Stimulated activated effector memory CD8-positive, alpha-beta T cell treated with anti-CD3 and anti-CD28 coated beads, Interleukin-12 subunit alpha, Interleukin-12 subunit beta, amount 100 ng/mL, for 72 hours (primary cell): ENCODE results near the gene DMD.

Experiments
- ATAC-seq: fragments of 150-1000 bp; cut with Tn5 transposase; 2 replicates; pipeline ENCODE4 v1.10.0; 2021
- DNase-seq, 2 donors: peaks; one replicate each; pipeline ENCODE4 v3.0.0; 2021 to 2022; ENCODE audit warnings: low spot score in 2 of 2
- H3K27ac Mint-ChIP-seq: one replicate; pipeline ENCODE4 v1.8.0; 2022; ENCODE audit warnings: mild to moderate bottlenecking, mixed read lengths
- H3K36me3 Mint-ChIP-seq: one replicate; pipeline ENCODE4 v1.8.0; 2022; ENCODE audit warnings: mild to moderate bottlenecking, mixed read lengths
- H3K4me1 Mint-ChIP-seq: one replicate; pipeline ENCODE4 v1.8.0; 2022; ENCODE audit warnings: mixed read lengths
- H3K4me3 Mint-ChIP-seq: one replicate; pipeline ENCODE4 v1.8.0; 2022; ENCODE audit warnings: mild to moderate bottlenecking, mixed read lengths
- H3K9me3 Mint-ChIP-seq: one replicate; pipeline ENCODE4 v1.8.0; 2022; ENCODE audit warnings: mixed read lengths

DMD gene

DNA sequence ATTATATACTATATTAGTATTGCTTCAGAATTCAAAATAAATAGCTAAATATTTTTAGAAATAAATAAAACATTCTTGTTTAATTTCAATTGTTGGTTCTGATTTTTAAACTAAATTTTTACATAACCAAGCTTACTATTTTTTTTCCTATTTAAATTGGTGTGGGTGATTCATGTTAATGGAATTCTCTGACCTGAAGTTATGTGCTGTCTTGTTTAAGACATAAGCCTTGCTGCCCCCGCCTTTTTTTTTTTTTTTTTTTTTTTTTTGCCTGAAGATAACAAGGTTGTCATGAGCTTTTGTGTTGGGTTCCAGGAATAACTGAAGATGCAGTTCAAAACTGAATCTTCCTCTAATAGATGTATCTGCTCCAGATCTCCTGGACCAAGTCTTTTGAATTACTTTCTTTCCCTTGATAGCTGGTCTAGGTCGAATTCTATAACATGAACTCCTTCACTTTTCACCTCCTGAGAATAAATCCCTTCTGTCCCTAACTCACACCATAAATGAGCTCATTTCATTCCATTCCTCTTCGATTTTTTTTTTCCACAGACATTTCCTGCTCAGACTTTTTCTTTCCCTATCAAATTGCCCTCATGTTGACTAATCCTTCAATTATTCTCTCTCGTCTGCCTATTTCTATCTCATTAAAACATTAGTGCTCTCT lies 1878.1 kb downstream of the DMD start:
- Mint-ChIP-seq H3K36me3 (no peaks in the 10 kb centered on the region), H3K4me3 (no peak overlapping the region), H3K27ac (no peak overlapping the region), H3K9me3 (peaks cover 3% of the 10 kb centered on the region), H3K4me1 (no peaks in the 10 kb centered on the region)
- ATAC-seq (no peak), DNase-seq (no peak)

DNA sequence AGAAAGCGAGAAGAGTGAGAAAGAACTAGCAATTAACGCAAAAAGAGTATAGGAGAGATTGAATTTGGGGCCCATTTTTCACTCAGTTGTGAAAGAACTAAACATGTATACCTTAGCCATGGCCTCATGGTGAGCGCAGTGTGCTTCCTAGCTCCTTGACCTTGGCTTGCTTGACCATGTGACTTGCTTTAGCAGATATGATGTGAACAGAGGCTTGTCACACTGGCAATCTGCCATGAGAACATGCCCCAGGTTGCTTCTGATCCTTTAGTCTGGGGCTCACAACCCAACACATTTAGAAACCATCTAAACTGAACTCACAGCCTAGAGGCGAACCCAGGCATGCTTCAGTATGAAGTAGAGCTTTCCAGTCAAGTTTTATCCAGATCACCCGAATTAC lies 1879.4 kb downstream of the DMD start:
- Mint-ChIP-seq H3K4me1 (no peaks in the 10 kb centered on the region), H3K27ac (no peak overlapping the region), H3K4me3 (no peak overlapping the region), H3K9me3 (peaks cover 3% of the 10 kb centered on the region), H3K36me3 (no peaks in the 10 kb centered on the region)
- ATAC-seq (no peak), DNase-seq (no peak)

DNA sequence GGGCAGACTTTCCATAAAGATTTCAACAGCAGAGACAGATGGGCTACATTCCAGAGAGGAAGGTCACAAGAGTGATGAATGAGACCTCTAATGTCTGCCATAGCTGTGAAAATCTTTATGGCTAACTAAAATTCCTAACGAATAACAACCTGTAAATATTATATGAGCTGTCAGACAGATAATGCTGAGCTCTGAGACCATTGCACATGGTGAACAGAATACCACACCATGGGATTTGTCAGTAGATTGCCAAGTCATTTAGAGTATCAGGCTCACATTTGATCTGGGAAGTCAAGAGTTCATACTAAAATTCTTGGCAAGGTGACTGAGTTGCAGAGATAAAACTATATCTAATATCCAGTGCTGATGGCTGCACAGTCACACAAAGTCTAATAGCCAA lies 1880.3 kb downstream of the DMD start:
- H3K4me3 Mint-ChIP-seq, result no peak overlapping the region
- H3K27ac Mint-ChIP-seq, result no peak overlapping the region
- H3K9me3 Mint-ChIP-seq, result no peaks in the 10 kb centered on the region
- no peak for ATAC-seq
- no peak for DNase-seq
- H3K36me3 Mint-ChIP-seq, result no peaks in the 10 kb centered on the region
- no peaks in the 10 kb centered on the region for H3K4me1 Mint-ChIP-seq

DNA sequence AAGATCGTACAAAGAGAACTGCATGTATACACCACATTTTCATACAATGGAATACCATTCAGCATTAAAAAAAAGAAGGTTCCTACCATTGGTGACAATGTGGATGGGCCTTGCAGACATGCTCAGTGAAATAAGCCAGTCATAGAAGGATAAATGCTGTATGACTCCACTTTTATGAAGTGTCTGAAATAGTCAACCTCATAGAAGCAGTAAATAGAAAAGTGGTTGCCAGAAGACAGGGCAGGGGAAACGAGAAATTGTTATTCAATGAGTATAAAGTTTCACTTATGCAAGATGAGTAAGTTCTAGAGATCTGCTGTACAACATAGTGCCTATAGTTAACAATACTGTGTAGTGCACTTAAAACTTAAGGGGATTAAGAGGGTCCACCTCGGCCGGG lies 1882.1 kb downstream of the DMD start:
- DNase-seq, result no peak
- H3K9me3 Mint-ChIP-seq, result no peaks in the 10 kb centered on the region
- H3K27ac Mint-ChIP-seq, result no peak overlapping the region
- no peak overlapping the region for H3K4me3 Mint-ChIP-seq
- no peaks in the 10 kb centered on the region for H3K4me1 Mint-ChIP-seq
- no peak for ATAC-seq
- no peaks in the 10 kb centered on the region for H3K36me3 Mint-ChIP-seq

DNA sequence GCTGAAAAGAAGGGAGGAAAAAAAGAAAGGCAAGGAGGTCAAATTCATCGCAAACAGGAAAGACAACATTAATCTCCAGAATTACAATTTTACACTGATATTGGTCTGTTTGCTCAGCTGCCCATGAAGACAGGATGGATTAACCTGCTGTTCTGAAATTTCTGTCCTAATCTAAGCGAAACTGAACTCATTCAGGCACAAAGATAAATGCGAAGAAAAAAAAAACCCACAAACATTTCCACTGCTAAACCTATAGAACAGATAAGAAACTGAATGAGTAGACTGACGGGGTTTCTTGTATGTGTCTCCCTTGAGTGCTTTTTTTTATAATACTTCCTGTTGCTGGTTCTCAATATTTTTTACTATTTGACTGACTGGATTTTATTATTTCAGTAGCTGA lies 1887.7 kb downstream of the DMD start:
- Mint-ChIP-seq H3K36me3 (no peaks in the 10 kb centered on the region), H3K27ac (no peak overlapping the region), H3K4me1 (no peaks in the 10 kb centered on the region), H3K9me3 (no peaks in the 10 kb centered on the region), H3K4me3 (no peak overlapping the region)
- ATAC-seq, result no peak
- DNase-seq, result no peak

DNA sequence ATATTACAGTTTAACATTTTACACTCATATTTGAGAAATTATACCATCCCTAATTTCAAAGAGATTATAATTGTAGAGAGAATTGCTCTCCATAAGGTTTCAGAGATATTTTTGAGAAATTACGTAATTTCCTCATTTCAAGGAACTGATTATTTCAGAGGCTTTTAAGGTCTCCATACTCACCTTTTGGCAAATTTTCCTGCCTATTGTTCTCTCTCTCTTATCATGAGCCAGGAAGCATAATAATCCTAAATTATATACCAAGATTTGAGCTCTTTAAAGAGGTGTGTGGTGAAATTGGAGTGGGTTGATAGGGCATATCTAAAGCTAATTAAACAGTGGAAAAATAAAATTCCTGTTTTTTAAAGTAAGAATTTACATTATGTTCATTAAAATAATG lies 1890.6 kb downstream of the DMD start:
- no peak overlapping the region for H3K27ac Mint-ChIP-seq
- ATAC-seq, result no peak
- H3K4me1 Mint-ChIP-seq, result no peaks in the 10 kb centered on the region
- DNase-seq, result no peak
- H3K9me3 Mint-ChIP-seq, result peaks cover 2% of the 10 kb centered on the region
- no peak overlapping the region for H3K4me3 Mint-ChIP-seq
- H3K36me3 Mint-ChIP-seq, result no peaks in the 10 kb centered on the region

DNA sequence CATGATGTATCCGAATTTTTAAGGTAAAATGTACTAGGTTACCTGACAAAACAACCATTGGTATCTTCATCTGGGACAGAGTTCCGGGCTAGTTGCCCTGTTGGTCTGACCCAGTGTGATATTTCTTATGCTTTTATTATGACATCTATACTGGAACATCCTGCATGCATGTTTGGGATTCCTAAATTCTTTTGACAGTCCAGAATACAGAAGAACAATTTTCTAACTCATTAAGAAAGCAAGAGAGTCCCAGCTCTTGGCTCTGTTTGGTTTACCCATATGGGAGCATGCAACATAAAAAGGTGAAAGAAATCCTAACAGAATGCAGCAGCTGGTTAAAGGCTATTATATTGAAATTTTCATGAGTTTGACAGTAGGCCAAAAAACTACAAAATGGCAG lies 1891.8 kb downstream of the DMD start:
- Mint-ChIP-seq H3K4me1 (no peaks in the 10 kb centered on the region), H3K36me3 (no peaks in the 10 kb centered on the region), H3K27ac (no peak overlapping the region), H3K4me3 (no peak overlapping the region), H3K9me3 (peaks cover 3% of the 10 kb centered on the region)
- ATAC-seq (no peak), DNase-seq (no peak)

DNA sequence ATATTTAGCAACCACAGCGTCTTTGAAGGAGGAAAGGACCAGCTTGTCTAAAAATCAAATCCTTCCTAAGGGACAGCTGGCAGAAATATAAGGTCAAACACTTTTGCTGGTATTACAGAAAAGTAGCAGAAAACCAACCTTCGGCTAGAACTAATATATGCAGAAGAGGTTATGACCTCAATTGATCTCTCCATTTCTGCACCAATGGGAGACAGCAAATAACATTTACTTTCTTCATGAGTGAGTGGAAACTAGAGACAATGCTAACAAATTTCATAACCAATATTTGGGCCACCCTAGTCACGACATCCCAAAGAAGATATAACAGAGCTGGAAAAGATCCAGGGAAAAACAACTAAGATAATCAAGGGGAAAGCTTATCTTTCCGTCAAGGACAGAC lies 1892.5 kb downstream of the DMD start:
- H3K4me1 Mint-ChIP-seq, result no peaks in the 10 kb centered on the region
- ATAC-seq, result no peak

DNA sequence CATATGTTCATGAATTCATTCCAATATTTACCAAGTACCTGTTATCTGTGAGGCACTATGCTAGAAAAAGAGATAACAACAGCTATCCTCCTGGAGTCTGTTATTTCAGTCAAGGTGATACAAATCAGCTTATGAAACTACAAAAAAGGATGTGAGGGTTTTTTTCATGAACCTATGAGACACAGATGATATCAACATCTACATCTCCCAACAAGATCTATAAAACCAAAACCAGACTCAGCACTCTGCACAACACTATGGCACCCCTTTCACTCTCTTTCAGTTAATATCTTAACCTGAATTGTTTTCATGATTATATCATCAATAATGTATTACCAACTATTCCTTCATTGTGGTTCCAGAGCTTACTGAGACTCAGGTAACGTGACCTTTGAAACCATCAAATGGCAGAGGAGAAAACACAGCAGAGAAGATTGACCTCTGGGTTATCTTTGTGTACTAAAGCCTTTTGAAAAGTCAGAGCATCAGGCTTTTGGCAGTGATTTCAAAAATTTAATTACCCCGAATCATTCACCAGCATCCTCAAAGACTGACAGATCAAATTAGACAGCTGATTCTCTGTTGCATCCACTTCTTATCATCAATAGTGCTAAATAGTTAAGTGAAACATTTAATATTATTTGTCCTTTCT lies 1894.9 kb downstream of the DMD start:
- Mint-ChIP-seq H3K9me3 (peaks cover 9% of the 10 kb centered on the region), H3K36me3 (no peaks in the 10 kb centered on the region), H3K4me3 (no peak overlapping the region), H3K27ac (no peak overlapping the region), H3K4me1 (no peaks in the 10 kb centered on the region)
- ATAC-seq (no peak), DNase-seq (no peak)

More for the DNA sequence above, 1892.5 kb downstream of the DMD start:
- H3K27ac Mint-ChIP-seq, result no peak overlapping the region
- H3K9me3 Mint-ChIP-seq, result peaks cover 9% of the 10 kb centered on the region
- no peaks in the 10 kb centered on the region for H3K36me3 Mint-ChIP-seq
- DNase-seq, result no peak
- no peak overlapping the region for H3K4me3 Mint-ChIP-seq

DNA sequence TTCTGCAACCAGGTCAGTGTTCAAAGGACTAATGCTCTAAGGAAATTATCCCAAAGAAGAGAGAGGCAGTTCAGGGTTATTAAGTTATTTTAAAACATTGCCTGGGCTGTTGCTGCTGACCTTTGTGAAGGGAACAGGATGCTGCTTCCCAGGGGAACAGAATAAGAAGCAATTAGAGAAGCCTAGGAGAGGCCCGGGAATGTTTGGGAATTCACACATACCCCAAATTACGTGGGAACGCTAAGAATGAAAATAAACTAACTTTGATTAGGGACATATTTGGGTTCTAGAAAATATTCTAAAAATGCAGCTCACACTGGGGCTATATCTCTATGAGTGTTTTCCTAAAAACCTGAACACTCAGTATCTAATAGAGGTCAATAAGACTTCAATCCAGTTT lies 1896.4 kb downstream of the DMD start:
- no peak overlapping the region for H3K4me3 Mint-ChIP-seq
- H3K4me1 Mint-ChIP-seq, result no peaks in the 10 kb centered on the region
- no peaks in the 10 kb centered on the region for H3K36me3 Mint-ChIP-seq
- no peak for DNase-seq
- peaks cover 9% of the 10 kb centered on the region for H3K9me3 Mint-ChIP-seq
- no peak for ATAC-seq
- H3K27ac Mint-ChIP-seq, result no peak overlapping the region

DNA sequence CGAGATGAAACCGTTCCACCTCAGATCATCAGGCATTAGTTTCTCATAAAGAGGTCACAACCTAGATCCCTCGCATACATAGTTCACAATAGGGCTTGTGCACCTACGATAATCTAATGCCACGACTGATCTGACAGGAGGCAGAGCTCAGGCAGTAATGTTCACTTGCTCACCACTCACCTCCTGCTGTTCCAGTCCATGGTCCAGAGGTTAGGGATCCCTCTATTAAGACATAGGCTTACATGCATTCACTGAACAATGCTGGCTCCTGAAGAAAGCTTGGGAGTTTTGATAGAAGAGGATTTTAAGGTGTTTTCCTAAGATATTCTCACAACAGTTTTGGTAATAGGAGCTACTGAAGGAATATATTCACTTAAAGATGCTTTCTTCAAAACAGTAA lies 1903.4 kb downstream of the DMD start:
- ATAC-seq, result no peak
- Mint-ChIP-seq H3K4me1 (no peaks in the 10 kb centered on the region), H3K36me3 (no peaks in the 10 kb centered on the region), H3K9me3 (peaks cover 2% of the 10 kb centered on the region), H3K4me3 (no peak overlapping the region), H3K27ac (no peak overlapping the region)
- DNase-seq, result no peak

DNA sequence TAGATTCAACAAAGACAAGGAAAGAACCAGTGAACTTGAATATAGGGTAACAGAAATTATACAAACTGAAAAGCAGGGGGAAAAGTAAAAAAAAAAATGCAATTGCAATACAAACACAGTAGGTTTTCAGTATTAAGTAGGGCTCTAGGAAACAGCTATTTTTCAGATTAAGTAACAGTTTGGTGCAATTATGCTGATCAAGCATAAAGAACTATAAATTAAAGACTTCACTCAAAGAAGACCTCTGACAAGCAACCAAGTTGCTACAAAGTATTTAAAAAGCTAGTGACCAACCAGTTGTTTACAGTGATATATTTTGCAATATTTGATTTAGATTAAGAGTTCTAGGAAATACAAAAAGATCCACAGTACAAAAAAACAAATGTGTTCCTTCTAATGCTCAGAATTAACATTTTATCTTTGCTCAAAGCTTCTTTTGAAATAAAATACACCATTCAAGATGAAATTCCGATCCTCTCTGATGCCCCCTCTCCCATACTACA lies 1908.7 kb downstream of the DMD start:
- no peaks in the 10 kb centered on the region for H3K36me3 Mint-ChIP-seq
- ATAC-seq (no peak), DNase-seq (no peak)
- H3K9me3 Mint-ChIP-seq, result peaks cover 9% of the 10 kb centered on the region
- H3K4me1 Mint-ChIP-seq, result no peaks in the 10 kb centered on the region
- no peak overlapping the region for H3K4me3 Mint-ChIP-seq
- H3K27ac Mint-ChIP-seq, result no peak overlapping the region

DNA sequence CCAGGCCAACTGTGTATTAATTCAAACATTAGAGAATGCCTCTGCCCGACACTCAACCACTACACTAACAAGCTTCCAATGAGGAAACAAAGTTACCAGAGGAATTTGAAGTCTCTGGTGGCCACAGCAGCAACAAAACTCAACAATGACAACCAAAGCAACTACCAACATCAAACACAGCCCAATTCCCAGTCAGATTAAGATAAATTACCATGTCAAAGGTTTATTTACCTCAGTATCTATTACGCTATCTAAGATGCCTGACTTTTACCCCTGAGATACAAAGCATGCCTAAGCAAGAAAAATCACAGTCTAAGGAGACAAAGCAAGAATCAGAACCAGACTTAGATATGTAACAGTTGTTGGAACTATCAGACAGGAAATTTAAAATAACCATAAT lies 1909.4 kb downstream of the DMD start:
- Mint-ChIP-seq H3K9me3 (peaks cover 9% of the 10 kb centered on the region), H3K27ac (no peak overlapping the region), H3K36me3 (no peaks in the 10 kb centered on the region), H3K4me1 (no peaks in the 10 kb centered on the region), H3K4me3 (no peak overlapping the region)
- DNase-seq (no peak), ATAC-seq (no peak)

DNA sequence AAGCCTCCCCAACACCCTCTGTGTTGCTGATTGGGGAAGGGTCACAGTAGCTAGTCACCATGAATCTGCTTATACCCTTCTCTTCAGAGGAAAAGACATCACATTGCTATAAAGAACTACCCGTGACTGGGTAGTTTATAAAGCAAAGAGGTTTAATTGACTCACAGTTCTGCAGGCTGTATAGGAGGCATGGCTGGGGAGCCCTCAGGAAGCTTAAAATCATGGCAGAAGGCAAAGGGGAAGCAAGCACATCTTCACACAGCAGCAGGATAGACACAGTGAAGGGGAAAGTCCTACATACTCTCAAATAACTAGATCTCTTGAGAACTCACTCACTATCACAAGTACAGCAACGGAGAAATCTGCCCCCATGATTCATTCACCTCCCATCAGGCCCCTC lies 1910.1 kb downstream of the DMD start:
- no peaks in the 10 kb centered on the region for H3K36me3 Mint-ChIP-seq
- H3K4me3 Mint-ChIP-seq, result no peak overlapping the region
- H3K9me3 Mint-ChIP-seq, result peaks cover 9% of the 10 kb centered on the region
- H3K27ac Mint-ChIP-seq, result no peak overlapping the region
- DNase-seq (no peak), ATAC-seq (no peak)
- H3K4me1 Mint-ChIP-seq, result no peaks in the 10 kb centered on the region

DNA sequence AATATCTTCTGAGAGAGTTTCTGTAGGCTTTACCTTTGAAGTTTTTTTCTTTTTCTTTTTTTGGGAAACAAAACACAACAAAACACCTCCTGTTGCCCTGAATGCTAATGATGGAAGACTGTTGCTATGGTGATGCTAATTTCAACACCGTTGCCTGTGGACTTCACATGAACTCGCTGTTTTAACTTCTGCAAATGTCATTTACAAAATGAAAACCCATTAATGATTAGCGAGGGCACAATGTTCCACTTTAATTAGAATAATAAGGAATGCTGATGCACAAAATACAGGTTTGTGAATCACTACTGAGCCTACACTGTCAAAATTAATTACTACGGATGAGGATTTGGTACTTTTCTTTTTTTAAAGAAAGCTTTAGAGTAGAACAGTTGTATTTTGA lies 1912.4 kb downstream of the DMD start:
- Mint-ChIP-seq H3K36me3 (no peaks in the 10 kb centered on the region), H3K9me3 (peaks cover 9% of the 10 kb centered on the region), H3K27ac (no peak overlapping the region), H3K4me3 (no peak overlapping the region), H3K4me1 (no peaks in the 10 kb centered on the region)
- DNase-seq, result no peak
- no peak for ATAC-seq

DNA sequence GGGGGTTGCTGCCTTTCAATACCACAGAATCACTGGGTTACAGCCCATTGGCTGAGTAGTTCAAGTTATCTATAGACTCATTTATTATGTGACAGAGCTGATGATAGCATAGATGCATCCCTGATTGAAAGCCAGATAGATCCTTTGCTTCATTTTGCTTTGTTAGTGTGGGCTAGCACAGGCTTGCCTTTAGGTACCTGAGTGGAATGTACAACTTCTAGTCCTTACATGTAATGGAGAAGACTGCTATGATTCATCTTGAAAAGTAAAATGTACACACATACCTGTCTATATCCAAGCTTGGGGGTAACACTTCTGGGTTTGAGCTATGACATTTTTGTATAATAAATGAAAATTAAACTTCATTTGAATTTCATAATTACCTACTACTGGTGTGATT lies 1913.5 kb downstream of the DMD start:
- H3K27ac Mint-ChIP-seq, result no peak overlapping the region
- no peaks in the 10 kb centered on the region for H3K36me3 Mint-ChIP-seq
- peaks cover 7% of the 10 kb centered on the region for H3K9me3 Mint-ChIP-seq
- H3K4me1 Mint-ChIP-seq, result no peaks in the 10 kb centered on the region
- H3K4me3 Mint-ChIP-seq, result no peak overlapping the region
- DNase-seq (no peak), ATAC-seq (no peak)
